OCI-LY1 (cell line): ENCODE measurements around the gene MUTYH.

Source experiments
- H2AFZ ChIP-seq: fragments of 200-600 bp; sonication (generic), shearing (Covaris generic); 2 replicates; pipeline ENCODE4 v1.6.0; 2014; ENCODE audit warnings: antibody characterized with exemption, mild to moderate bottlenecking, low read length
- H3F3A ChIP-seq: fragments of 200-600 bp; sonication (generic), shearing (Covaris generic); 2 replicates; pipeline ENCODE4 v1.6.0; 2014; ENCODE audit warnings: mild to moderate bottlenecking, antibody characterized with exemption, low read length, moderate library complexity; ENCODE audit not compliant: insufficient read depth
- H3K27ac ChIP-seq: fragments of 200-600 bp; sonication (generic); 2 replicates; pipeline ENCODE4 v1.5.1; 2014; ENCODE audit warnings: low read length, mixed run types, mild to moderate bottlenecking, low read depth; ENCODE audit not compliant: poor library complexity, severe bottlenecking
- H3K27me3 ChIP-seq: fragments of 200-600 bp; sonication (generic); 2 replicates; pipeline ENCODE4 v1.6.0; 2014; ENCODE audit warnings: antibody characterized with exemption, mild to moderate bottlenecking, low read length, moderate library complexity; ENCODE audit not compliant: insufficient read depth
- H3K36me3 ChIP-seq: fragments of 200-600 bp; sonication (generic); 2 replicates; pipeline ENCODE4 v1.6.1; 2014; ENCODE audit warnings: mild to moderate bottlenecking, antibody characterized with exemption, low read length, moderate library complexity, mixed read lengths; ENCODE audit not compliant: insufficient read depth
- H3K4me1 ChIP-seq: fragments of 200-600 bp; sonication (generic); 2 replicates; pipeline ENCODE4 v1.5.1; 2014; ENCODE audit warnings: mild to moderate bottlenecking, low read length, moderate library complexity; ENCODE audit not compliant: insufficient read depth, severe bottlenecking
- H3K4me2 ChIP-seq: fragments of 200-600 bp; sonication (generic), shearing (Covaris generic); 2 replicates; pipeline ENCODE4 v1.6.1; 2014; ENCODE audit warnings: low read length
- H3K4me3 ChIP-seq: fragments of 200-600 bp; sonication (generic); 2 replicates; pipeline ENCODE4 v1.5.1; 2014; ENCODE audit warnings: low read length, low read depth, mild to moderate bottlenecking, mixed read lengths; ENCODE audit not compliant: poor library complexity, severe bottlenecking
- H3K79me2 ChIP-seq: fragments of 200-600 bp; shearing (Covaris generic); 2 replicates; pipeline ENCODE4 v1.6.1; 2016; ENCODE audit warnings: mixed run types, low read length, mixed read lengths; ENCODE audit not compliant: insufficient read depth
- H3K9ac ChIP-seq: fragments of 200-600 bp; sonication (generic), shearing (Covaris generic); 2 replicates; pipeline ENCODE4 v1.6.1; 2014; ENCODE audit warnings: mild to moderate bottlenecking, low read length, mixed read lengths
- H3K9me2 ChIP-seq: fragments of 200-600 bp; sonication (generic), shearing (Covaris generic); 2 replicates; pipeline ENCODE4 v1.6.1; 2014; ENCODE audit warnings: low read depth, mild to moderate bottlenecking, low read length, mixed read lengths
- H3K9me3 ChIP-seq: fragments of 200-600 bp; shearing (Covaris generic); 2 replicates; pipeline ENCODE4 v1.6.1; 2014; ENCODE audit warnings: low read length, mixed read lengths
- H4K20me1 ChIP-seq: fragments of 200-600 bp; sonication (generic), shearing (Covaris generic); 2 replicates; pipeline ENCODE4 v1.6.0; 2016; ENCODE audit warnings: mild to moderate bottlenecking, low read length; ENCODE audit not compliant: insufficient read depth
- EZH2 ChIP-seq: fragments of 200-600 bp; sonication (generic), shearing (Covaris generic); IDR thresholded peaks from 2 replicates; pipeline ENCODE4 v1.8.0; 2017; ENCODE audit warnings: borderline replicate concordance, mixed run types, mild to moderate bottlenecking, antibody characterized with exemption, low read length, moderate library complexity, mixed read lengths
- TF ChIP-seq, protein P1 (sequence below): fragments of 200-600 bp; sonication (generic), shearing (Covaris generic); IDR thresholded peaks from 2 replicates; pipeline ENCODE4 v1.5.1; 2017; ENCODE audit warnings: mild to moderate bottlenecking, antibody characterized with exemption, low read length, moderate library complexity, mixed read lengths

MUTYH gene

DNA sequence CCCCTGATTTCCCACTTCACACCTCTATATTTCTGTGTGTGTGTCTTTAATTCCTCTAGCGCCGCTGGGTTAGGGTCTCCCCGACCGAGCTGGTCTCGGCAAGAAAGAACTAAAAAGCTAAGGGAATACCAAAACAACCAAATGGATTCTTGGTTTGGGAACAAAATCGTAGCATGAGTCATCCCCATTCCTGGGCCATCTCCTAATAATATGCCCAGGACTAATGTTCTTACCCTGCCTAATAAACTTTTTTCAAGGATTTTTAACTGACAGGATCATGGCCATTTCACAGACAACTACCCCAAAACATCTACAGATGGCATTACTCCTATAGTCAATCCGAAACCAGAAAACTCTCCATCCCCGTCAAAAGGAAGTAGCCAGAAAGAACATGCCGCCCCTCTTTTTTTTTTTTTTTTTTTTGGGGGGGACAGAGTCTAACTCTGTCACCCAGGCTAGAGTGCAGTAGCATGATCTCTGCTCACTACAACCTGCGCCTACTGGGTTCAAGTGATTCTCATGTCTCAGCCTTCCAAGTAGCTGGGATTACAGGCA lies 17.7 kb downstream of the MUTYH start:
- no peak overlapping the region for H3K9ac ChIP-seq
- no peaks in the 10 kb centered on the region for H3K36me3 ChIP-seq
- H3K4me2 ChIP-seq: no peak overlapping the region
- H2AFZ ChIP-seq: no peak overlapping the region
- H3K9me3 ChIP-seq: no peaks in the 10 kb centered on the region
- H3K4me3 ChIP-seq: no peak overlapping the region
- peaks cover 17% of the 10 kb centered on the region for H3K4me1 ChIP-seq
- H4K20me1 ChIP-seq: no peaks in the 10 kb centered on the region
- no peaks in the 10 kb centered on the region for H3K9me2 ChIP-seq
- H3F3A ChIP-seq: no peaks in the 10 kb centered on the region
- no peak overlapping the region for H3K27ac ChIP-seq
- TF ChIP-seq, protein P1, sequence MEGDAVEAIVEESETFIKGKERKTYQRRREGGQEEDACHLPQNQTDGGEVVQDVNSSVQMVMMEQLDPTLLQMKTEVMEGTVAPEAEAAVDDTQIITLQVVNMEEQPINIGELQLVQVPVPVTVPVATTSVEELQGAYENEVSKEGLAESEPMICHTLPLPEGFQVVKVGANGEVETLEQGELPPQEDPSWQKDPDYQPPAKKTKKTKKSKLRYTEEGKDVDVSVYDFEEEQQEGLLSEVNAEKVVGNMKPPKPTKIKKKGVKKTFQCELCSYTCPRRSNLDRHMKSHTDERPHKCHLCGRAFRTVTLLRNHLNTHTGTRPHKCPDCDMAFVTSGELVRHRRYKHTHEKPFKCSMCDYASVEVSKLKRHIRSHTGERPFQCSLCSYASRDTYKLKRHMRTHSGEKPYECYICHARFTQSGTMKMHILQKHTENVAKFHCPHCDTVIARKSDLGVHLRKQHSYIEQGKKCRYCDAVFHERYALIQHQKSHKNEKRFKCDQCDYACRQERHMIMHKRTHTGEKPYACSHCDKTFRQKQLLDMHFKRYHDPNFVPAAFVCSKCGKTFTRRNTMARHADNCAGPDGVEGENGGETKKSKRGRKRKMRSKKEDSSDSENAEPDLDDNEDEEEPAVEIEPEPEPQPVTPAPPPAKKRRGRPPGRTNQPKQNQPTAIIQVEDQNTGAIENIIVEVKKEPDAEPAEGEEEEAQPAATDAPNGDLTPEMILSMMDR: no peak
- no peak for TF ChIP-seq EZH2
- no peaks in the 10 kb centered on the region for H3K27me3 ChIP-seq
- no peaks in the 10 kb centered on the region for H3K79me2 ChIP-seq

DNA sequence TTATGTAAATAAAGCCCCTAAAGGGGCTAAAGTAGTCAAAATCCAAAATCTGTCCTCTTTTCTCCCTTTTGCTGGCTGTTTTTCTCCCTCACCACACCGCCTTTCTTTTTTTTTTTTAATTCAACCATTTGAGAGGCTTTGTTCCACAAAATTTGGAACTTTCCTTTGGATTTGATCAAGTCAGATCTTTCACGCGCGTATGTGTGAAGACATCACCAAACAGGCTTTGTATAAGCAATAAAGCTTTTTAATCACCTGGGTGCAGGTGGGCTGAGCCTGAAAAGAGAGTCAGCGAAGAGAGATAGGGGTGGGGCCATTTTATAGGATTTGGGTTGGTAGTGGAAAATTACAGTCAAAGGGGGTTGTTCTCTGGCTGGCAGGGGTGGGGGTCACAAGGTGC lies 18.8 kb downstream of the MUTYH start:
- peaks cover 8% of the 10 kb centered on the region for H3K4me1 ChIP-seq
- peak overlapping the region; percentile 12 for H3K4me3 ChIP-seq
- H3K27me3 ChIP-seq: no peaks in the 10 kb centered on the region
- peak overlapping the region; percentile 40 for H3K4me2 ChIP-seq
- H2AFZ ChIP-seq: peak overlapping the region; percentile 10; the same call in 1 of the 2 replicates
- H3K79me2 ChIP-seq: no peaks in the 10 kb centered on the region
- H3K27ac ChIP-seq: no peak overlapping the region
- H4K20me1 ChIP-seq: no peaks in the 10 kb centered on the region
- no peaks in the 10 kb centered on the region for H3K9me3 ChIP-seq
- H3F3A ChIP-seq: no peaks in the 10 kb centered on the region
- H3K36me3 ChIP-seq: no peaks in the 10 kb centered on the region; the same call in 1 of the 2 replicates
- H3K9ac ChIP-seq: no peak overlapping the region
- no peak for TF ChIP-seq EZH2
- TF ChIP-seq, protein P1: no peak
- H3K9me2 ChIP-seq: no peaks in the 10 kb centered on the region

DNA sequence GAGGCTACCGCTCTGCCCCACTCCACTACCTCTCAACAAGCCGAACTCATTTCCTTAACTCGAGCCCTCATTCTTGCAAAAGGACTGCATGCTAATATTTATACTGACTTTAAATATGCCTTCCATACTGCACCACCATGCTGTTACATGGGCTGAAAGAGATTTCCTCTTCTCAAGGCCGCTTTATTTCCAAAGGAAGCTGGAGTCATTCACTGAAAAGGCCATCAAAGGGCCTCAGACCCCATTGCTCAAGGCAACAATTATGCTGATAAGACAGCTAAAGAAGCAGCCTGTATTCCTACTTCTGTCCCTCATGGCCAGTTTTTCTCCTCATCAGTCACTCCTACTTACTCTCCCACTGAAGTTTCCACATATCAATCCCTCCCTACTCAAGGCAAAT lies 20.5 kb downstream of the MUTYH start:
- no peak overlapping the region for H3K27ac ChIP-seq
- no peak overlapping the region for H3K9ac ChIP-seq
- peaks cover 8% of the 10 kb centered on the region for H3K4me1 ChIP-seq
- no peaks in the 10 kb centered on the region for H3K79me2 ChIP-seq
- no peaks in the 10 kb centered on the region for H4K20me1 ChIP-seq
- TF ChIP-seq EZH2: no peak
- TF ChIP-seq, protein P1: no peak
- no peaks in the 10 kb centered on the region for H3K9me2 ChIP-seq
- no peaks in the 10 kb centered on the region for H3F3A ChIP-seq
- no peaks in the 10 kb centered on the region; the same call in 1 of the 2 replicates for H3K36me3 ChIP-seq
- no peak overlapping the region for H3K4me2 ChIP-seq
- no peak overlapping the region for H3K4me3 ChIP-seq
- H3K9me3 ChIP-seq: peaks cover 4% of the 10 kb centered on the region; the same call in 1 of the 2 replicates
- H2AFZ ChIP-seq: no peak overlapping the region
- H3K27me3 ChIP-seq: peaks cover 4% of the 10 kb centered on the region; the same call in 1 of the 2 replicates
